GM23338 (cell line): ENCODE measurements around the gene AZIN2.

ENCODE experiments used
- CREB1 ChIP-seq: fragments of 250-450 bp; sonication (Bioruptor Pico); IDR thresholded peaks from 2 replicates; pipeline ENCODE4 v1.5.0; 2020; ENCODE audit warnings: low read depth, mild to moderate bottlenecking, moderate library complexity
- EZH2 ChIP-seq: fragments of 200-600 bp; sonication (generic); IDR thresholded peaks from one replicate; pipeline ENCODE4 v1.8.0; 2017; ENCODE audit warnings: antibody characterized with exemption, mild to moderate bottlenecking, low read depth; ENCODE audit not compliant: unreplicated experiment
- EZH2phosphoT487 ChIP-seq: fragments of 200-600 bp; sonication (generic); IDR thresholded peaks from one replicate; pipeline ENCODE4 v1.8.1; 2018; ENCODE audit warnings: antibody characterized with exemption; ENCODE audit not compliant: unreplicated experiment
- JUNB ChIP-seq: IDR thresholded peaks from one replicate; pipeline ENCODE4 v1.6.1; 2016; ENCODE audit warnings: antibody characterized with exemption; ENCODE audit not compliant: unreplicated experiment
- NANOG ChIP-seq: IDR thresholded peaks from 2 replicates; pipeline ENCODE4 v1.6.1; 2016; ENCODE audit warnings: antibody characterized with exemption, borderline replicate concordance
- POLR2AphosphoS5 ChIP-seq: IDR thresholded peaks from 2 replicates; pipeline ENCODE4 v1.6.1; 2016; ENCODE audit warnings: antibody characterized with exemption, low read depth
- STAT1 ChIP-seq: IDR thresholded peaks from one replicate; pipeline ENCODE4 v1.6.1; 2016; ENCODE audit warnings: antibody characterized with exemption; ENCODE audit not compliant: unreplicated experiment
- ZNF114 ChIP-seq: fragments of 250-450 bp; sonication (Bioruptor Pico); IDR thresholded peaks from 2 replicates; pipeline ENCODE4 v1.5.0; 2020; ENCODE audit warnings: mild to moderate bottlenecking, moderate library complexity
- ZNF331 ChIP-seq: fragments of 250-450 bp; sonication (Bioruptor Pico); IDR thresholded peaks from 2 replicates; pipeline ENCODE4 v1.5.0; 2020; ENCODE audit warnings: low read depth, mild to moderate bottlenecking, moderate library complexity
- ZNF462 ChIP-seq: fragments of 250-450 bp; sonication (Bioruptor Pico); IDR thresholded peaks from 2 replicates; pipeline ENCODE4 v1.5.0; 2020; ENCODE audit warnings: mild to moderate bottlenecking, moderate library complexity
- TF ChIP-seq, protein P1 (sequence below), 2 experiments: fragments of 200-600 bp in 1 of 2; sonication (generic) in 1 of 2; conservative IDR thresholded peaks; 2 replicates each; pipeline versions ENCODE4 v1.5.1 to v1.6.1; 2016 to 2017; ENCODE audit warnings: antibody characterized with exemption in 2 of 2, low read depth in 2 of 2, mild to moderate bottlenecking in 2 of 2, moderate library complexity in 1 of 2
- TF ChIP-seq, protein P2 (sequence below): IDR thresholded peaks from one replicate; pipeline ENCODE4 v1.6.1; 2018; ENCODE audit warnings: antibody characterized with exemption; ENCODE audit not compliant: unreplicated experiment
- TF ChIP-seq, protein P3 (sequence below): IDR thresholded peaks from 2 replicates; pipeline ENCODE4 v1.6.1; 2016; ENCODE audit warnings: antibody characterized with exemption

- TF ChIP-seq, protein P1, sequence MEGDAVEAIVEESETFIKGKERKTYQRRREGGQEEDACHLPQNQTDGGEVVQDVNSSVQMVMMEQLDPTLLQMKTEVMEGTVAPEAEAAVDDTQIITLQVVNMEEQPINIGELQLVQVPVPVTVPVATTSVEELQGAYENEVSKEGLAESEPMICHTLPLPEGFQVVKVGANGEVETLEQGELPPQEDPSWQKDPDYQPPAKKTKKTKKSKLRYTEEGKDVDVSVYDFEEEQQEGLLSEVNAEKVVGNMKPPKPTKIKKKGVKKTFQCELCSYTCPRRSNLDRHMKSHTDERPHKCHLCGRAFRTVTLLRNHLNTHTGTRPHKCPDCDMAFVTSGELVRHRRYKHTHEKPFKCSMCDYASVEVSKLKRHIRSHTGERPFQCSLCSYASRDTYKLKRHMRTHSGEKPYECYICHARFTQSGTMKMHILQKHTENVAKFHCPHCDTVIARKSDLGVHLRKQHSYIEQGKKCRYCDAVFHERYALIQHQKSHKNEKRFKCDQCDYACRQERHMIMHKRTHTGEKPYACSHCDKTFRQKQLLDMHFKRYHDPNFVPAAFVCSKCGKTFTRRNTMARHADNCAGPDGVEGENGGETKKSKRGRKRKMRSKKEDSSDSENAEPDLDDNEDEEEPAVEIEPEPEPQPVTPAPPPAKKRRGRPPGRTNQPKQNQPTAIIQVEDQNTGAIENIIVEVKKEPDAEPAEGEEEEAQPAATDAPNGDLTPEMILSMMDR (conservative IDR thresholded peaks at IDR 0.05; ENCODE audit: low read depth in 2 of 2), result no peak
- no peak for TF ChIP-seq EZH2phosphoT487
- no peak for TF ChIP-seq CREB1 (CRISPR knock-in tag)
- no peak for TF ChIP-seq POLR2AphosphoS5
- TF ChIP-seq EZH2, result no peak
- TF ChIP-seq, protein P2, sequence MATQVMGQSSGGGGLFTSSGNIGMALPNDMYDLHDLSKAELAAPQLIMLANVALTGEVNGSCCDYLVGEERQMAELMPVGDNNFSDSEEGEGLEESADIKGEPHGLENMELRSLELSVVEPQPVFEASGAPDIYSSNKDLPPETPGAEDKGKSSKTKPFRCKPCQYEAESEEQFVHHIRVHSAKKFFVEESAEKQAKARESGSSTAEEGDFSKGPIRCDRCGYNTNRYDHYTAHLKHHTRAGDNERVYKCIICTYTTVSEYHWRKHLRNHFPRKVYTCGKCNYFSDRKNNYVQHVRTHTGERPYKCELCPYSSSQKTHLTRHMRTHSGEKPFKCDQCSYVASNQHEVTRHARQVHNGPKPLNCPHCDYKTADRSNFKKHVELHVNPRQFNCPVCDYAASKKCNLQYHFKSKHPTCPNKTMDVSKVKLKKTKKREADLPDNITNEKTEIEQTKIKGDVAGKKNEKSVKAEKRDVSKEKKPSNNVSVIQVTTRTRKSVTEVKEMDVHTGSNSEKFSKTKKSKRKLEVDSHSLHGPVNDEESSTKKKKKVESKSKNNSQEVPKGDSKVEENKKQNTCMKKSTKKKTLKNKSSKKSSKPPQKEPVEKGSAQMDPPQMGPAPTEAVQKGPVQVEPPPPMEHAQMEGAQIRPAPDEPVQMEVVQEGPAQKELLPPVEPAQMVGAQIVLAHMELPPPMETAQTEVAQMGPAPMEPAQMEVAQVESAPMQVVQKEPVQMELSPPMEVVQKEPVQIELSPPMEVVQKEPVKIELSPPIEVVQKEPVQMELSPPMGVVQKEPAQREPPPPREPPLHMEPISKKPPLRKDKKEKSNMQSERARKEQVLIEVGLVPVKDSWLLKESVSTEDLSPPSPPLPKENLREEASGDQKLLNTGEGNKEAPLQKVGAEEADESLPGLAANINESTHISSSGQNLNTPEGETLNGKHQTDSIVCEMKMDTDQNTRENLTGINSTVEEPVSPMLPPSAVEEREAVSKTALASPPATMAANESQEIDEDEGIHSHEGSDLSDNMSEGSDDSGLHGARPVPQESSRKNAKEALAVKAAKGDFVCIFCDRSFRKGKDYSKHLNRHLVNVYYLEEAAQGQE, result no peak
- TF ChIP-seq ZNF331, result no peak
- TF ChIP-seq ZNF114 (CRISPR knock-in tag), result no peak
- TF ChIP-seq JUNB, result no peak
- TF ChIP-seq ZNF462 (CRISPR knock-in tag), result no peak
- TF ChIP-seq NANOG, result no peak
- TF ChIP-seq, protein P3, sequence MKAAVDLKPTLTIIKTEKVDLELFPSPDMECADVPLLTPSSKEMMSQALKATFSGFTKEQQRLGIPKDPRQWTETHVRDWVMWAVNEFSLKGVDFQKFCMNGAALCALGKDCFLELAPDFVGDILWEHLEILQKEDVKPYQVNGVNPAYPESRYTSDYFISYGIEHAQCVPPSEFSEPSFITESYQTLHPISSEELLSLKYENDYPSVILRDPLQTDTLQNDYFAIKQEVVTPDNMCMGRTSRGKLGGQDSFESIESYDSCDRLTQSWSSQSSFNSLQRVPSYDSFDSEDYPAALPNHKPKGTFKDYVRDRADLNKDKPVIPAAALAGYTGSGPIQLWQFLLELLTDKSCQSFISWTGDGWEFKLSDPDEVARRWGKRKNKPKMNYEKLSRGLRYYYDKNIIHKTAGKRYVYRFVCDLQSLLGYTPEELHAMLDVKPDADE, result no peak
- no peak for TF ChIP-seq STAT1
Observed at GRCh38 chr1:33094486-33094885, 13.5 kb downstream of the AZIN2 start.
